Panc1 (cell line): ENCODE data around the gene SPATS2L. TPM values are rescaled to one million over a fixed set of nuclear protein-coding genes. Genes with fewer than 3 reads are reported as not detected.

Source experiments
- ATAC-seq: fragments of 200-7000 bp; cut with Tn5 transposase; 2 replicates; pipeline ENCODE4 v1.9.1; 2020; ENCODE audit warnings: mild to moderate bottlenecking, moderate library complexity
- BruUV-seq: library from RNA; stranded (reverse); fragments of 400-500 nt; replicated peaks from 2 replicates; lab custom pipeline; 2021; lab: Mats Ljungman, UMichigan
- CTCF ChIA-PET: fragments of 300-600 bp; sonication (Branson Sonifier 250); formaldehyde crosslinking; loops from one replicate; lab custom pipeline; 2022; ENCODE audit warnings: antibody characterized with exemption; lab: Charles Lee
- POLR2A ChIA-PET: fragments of 300-600 bp; sonication (Branson Sonifier 250); formaldehyde crosslinking; loops from one replicate; lab custom pipeline; 2022; ENCODE audit warnings: antibody characterized with exemption; lab: Charles Lee
- DNase-seq: peaks from one replicate; pipeline ENCODE4 v3.0.0-alpha.2; 2010; ENCODE audit warnings: low read depth, low spot score
- H3K27ac ChIP-seq: 2 replicates; pipeline ENCODE4 v1.5.1; 2011; ENCODE audit warnings: mild to moderate bottlenecking, low read length, inconsistent platforms
- H3K27me3 ChIP-seq: fragments of 200-500 bp; sonication (Bioruptor generic); 2 replicates; pipeline ENCODE4 v1.6.0; 2014; ENCODE audit warnings: low read length, inconsistent platforms; ENCODE audit not compliant: control insufficient read depth, insufficient read depth
- H3K36me3 ChIP-seq: fragments of 200-500 bp; sonication (Bioruptor generic); 2 replicates; pipeline ENCODE4 v1.5.1; 2014; ENCODE audit warnings: inconsistent platforms, mild to moderate bottlenecking, low read length, moderate library complexity; ENCODE audit not compliant: control insufficient read depth, insufficient read depth
- H3K4me1 ChIP-seq: 2 replicates; pipeline ENCODE4 v1.5.1; 2011; ENCODE audit warnings: inconsistent platforms, mild to moderate bottlenecking, low read length, moderate library complexity; ENCODE audit not compliant: control insufficient read depth, insufficient read depth
- H3K4me3 ChIP-seq, 2 experiments: 2 replicates each; pipeline ENCODE4 v1.5.1; 2011 to 2012; ENCODE audit warnings: low read depth in 2 of 2, low read length in 2 of 2, mild to moderate bottlenecking in 2 of 2, inconsistent platforms in 1 of 2, moderate library complexity in 1 of 2
- H3K9me3 ChIP-seq: fragments of 200-500 bp; sonication (Bioruptor generic); 2 replicates; pipeline ENCODE4 v1.5.1; 2014; ENCODE audit warnings: low read depth, mild to moderate bottlenecking, inconsistent platforms, low read length, moderate library complexity; ENCODE audit not compliant: control insufficient read depth, insufficient read depth
- POLR2AphosphoS5 ChIP-seq: IDR thresholded peaks from 2 replicates; pipeline ENCODE4 v1.6.1; 2012; ENCODE audit warnings: mild to moderate bottlenecking, low read depth, low read length, moderate library complexity
- SIN3A ChIP-seq: IDR thresholded peaks from 2 replicates; pipeline ENCODE4 v1.6.1; 2012; ENCODE audit warnings: low read depth, mild to moderate bottlenecking, low read length, moderate library complexity, borderline replicate concordance; ENCODE audit not compliant: insufficient read depth
- TCF7L2 ChIP-seq: IDR thresholded peaks from 2 replicates; pipeline ENCODE4 v1.6.1; 2011; ENCODE audit warnings: mild to moderate bottlenecking, low read depth, low read length, inconsistent platforms
- in situ Hi-C: cut with HindIII; loops from 2 replicates; pipeline ENCODE4 v1.10.0; 2016; ENCODE audit warnings: low sequenced_read_pairs, low pct_unique_long_range_greater_than_20kb
- intact Hi-C: fragments of 100-400 bp; cut with micrococcal nuclease; formaldehyde crosslinking; loops from one replicate; pipeline ENCODE4 v1.10.0; 2022; ENCODE audit not compliant: unreplicated experiment
- total RNA-seq: library from RNA; stranded (reverse); gene quantifications from one replicate; pipeline ENCODE4 v1.2.1, GENCODE V29; 2021; ENCODE audit not compliant: unreplicated experiment
- TF ChIP-seq, protein P1 (sequence below): fragments of 450-650 bp; IDR thresholded peaks from 2 replicates; pipeline ENCODE4 v1.5.1; 2017; ENCODE audit warnings: mild to moderate bottlenecking
- TF ChIP-seq, protein P2 (sequence below), 2 experiments: IDR thresholded peaks; 2 replicates each; pipeline ENCODE4 v1.6.1; 2011 to 2012; ENCODE audit warnings: low read depth in 2 of 2, control low read depth in 1 of 2, low read length in 1 of 2, mild to moderate bottlenecking in 1 of 2, moderate library complexity in 1 of 2; ENCODE audit not compliant: insufficient read depth in 1 of 2

SPATS2L gene
- total RNA-seq, 1 experiment from 2014 or later: 282 TPM

DNA sequence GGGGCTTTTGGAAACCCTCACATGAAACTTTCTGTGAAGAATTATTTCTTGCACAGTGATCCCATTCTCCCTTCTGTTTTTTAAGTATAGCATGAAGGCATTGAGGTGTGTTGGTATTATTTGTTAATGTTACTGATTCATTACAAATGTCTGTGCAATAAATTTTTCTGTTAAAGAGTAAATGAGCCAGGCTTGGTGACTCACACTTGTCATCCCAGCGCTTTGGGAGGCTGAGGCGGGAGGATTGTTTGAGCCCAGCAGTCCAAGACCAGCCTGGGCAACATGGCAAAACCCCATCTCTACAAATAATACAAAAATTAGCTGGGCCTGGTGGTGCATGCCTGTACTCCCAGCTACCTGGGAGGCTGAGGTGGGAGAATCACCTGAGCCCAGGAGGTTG, 115.6 kb downstream of the SPATS2L start:
- TF ChIP-seq TCF7L2 (no peak), POLR2AphosphoS5 (no peak), SIN3A (no peak)
- TF ChIP-seq, protein P1, sequence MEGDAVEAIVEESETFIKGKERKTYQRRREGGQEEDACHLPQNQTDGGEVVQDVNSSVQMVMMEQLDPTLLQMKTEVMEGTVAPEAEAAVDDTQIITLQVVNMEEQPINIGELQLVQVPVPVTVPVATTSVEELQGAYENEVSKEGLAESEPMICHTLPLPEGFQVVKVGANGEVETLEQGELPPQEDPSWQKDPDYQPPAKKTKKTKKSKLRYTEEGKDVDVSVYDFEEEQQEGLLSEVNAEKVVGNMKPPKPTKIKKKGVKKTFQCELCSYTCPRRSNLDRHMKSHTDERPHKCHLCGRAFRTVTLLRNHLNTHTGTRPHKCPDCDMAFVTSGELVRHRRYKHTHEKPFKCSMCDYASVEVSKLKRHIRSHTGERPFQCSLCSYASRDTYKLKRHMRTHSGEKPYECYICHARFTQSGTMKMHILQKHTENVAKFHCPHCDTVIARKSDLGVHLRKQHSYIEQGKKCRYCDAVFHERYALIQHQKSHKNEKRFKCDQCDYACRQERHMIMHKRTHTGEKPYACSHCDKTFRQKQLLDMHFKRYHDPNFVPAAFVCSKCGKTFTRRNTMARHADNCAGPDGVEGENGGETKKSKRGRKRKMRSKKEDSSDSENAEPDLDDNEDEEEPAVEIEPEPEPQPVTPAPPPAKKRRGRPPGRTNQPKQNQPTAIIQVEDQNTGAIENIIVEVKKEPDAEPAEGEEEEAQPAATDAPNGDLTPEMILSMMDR: no peak
- TF ChIP-seq, protein P2, sequence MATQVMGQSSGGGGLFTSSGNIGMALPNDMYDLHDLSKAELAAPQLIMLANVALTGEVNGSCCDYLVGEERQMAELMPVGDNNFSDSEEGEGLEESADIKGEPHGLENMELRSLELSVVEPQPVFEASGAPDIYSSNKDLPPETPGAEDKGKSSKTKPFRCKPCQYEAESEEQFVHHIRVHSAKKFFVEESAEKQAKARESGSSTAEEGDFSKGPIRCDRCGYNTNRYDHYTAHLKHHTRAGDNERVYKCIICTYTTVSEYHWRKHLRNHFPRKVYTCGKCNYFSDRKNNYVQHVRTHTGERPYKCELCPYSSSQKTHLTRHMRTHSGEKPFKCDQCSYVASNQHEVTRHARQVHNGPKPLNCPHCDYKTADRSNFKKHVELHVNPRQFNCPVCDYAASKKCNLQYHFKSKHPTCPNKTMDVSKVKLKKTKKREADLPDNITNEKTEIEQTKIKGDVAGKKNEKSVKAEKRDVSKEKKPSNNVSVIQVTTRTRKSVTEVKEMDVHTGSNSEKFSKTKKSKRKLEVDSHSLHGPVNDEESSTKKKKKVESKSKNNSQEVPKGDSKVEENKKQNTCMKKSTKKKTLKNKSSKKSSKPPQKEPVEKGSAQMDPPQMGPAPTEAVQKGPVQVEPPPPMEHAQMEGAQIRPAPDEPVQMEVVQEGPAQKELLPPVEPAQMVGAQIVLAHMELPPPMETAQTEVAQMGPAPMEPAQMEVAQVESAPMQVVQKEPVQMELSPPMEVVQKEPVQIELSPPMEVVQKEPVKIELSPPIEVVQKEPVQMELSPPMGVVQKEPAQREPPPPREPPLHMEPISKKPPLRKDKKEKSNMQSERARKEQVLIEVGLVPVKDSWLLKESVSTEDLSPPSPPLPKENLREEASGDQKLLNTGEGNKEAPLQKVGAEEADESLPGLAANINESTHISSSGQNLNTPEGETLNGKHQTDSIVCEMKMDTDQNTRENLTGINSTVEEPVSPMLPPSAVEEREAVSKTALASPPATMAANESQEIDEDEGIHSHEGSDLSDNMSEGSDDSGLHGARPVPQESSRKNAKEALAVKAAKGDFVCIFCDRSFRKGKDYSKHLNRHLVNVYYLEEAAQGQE (IDR thresholded peaks at IDR 0.05; ENCODE audit: insufficient read depth in 1 of 2, low read depth in 2 of 2, low read length in 1 of 2): no peak
- in situ Hi-C loops (no loop called here), intact Hi-C loops (no loop called here)
- no peaks in the 10 kb centered on the region for H3K9me3 ChIP-seq
- peaks cover 57% of the 10 kb centered on the region for H3K36me3 ChIP-seq
- H3K27ac ChIP-seq: peak overlapping the region; percentile 37; the same call in 1 of the 2 replicates
- ChIA-PET POLR2A (no interaction called here), CTCF (interaction anchor here (0.7 kb wide), 1 partner anchor 87 kb away, joined by 5 read pairs; no protein-coding TSS in a partner anchor)
- peaks cover 27% of the 10 kb centered on the region for H3K4me1 ChIP-seq
- no TSS peak for BruUV-seq
- H3K4me3 ChIP-seq: no peak overlapping the region
- no peaks in the 10 kb centered on the region for H3K27me3 ChIP-seq
- ATAC-seq: no peak
- DNase-seq: no peak

DNA sequence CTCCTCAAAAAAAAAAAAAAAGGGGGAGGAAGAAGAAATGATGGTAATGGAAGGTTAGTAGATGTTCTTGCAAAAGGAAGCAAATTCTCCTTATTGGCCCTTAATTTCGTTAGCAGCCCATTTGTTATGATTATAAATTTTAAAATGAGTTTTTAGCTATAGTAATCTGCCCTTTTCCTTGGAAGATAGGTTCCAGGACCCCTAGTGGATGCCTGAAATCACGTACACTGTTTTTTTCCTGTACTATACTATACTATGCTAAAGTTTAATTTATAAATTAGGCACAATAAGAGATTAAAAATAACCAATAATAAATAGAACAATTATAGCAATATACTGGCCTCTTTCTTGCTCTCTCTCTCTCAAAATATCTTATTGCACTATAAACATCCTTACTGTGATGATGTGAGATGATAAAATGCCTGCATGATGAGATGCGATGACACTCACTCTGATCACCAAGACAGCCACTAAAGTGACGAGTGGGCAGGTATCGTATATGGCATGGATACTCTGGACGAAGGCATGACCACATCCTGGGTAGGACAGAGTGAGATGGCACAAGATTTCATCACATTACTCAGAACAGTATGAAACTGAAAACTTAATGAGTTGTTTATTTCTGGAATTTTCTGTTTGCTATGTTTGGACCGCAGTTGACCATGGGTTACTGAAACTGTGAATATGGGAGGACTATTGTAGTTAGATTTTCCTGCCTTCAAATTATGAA, 116.2 kb downstream of the SPATS2L start:
- ATAC-seq (no peak), DNase-seq (no peak)
- H3K4me3 ChIP-seq: no peak overlapping the region
- CTCF ChIA-PET: interaction anchor here (0.7 kb wide), 1 partner anchor 87 kb away, joined by 5 read pairs; no protein-coding TSS in a partner anchor
- intact Hi-C loops: no loop called here
- no peak for TF ChIP-seq SIN3A
- TF ChIP-seq, protein P1: peak; percentile 23; the same call in 1 of the 2 replicates
- no peak for TF ChIP-seq TCF7L2
- no peak for TF ChIP-seq POLR2AphosphoS5
- TF ChIP-seq, protein P2 (IDR thresholded peaks at IDR 0.05; ENCODE audit: insufficient read depth in 1 of 2, low read depth in 2 of 2, low read length in 1 of 2): no peak
- in situ Hi-C loops: no loop called here
- peak overlapping the region; percentile 74 for H3K27ac ChIP-seq
- peaks cover 52% of the 10 kb centered on the region for H3K36me3 ChIP-seq
- H3K9me3 ChIP-seq: no peaks in the 10 kb centered on the region
- no TSS peak for BruUV-seq
- H3K27me3 ChIP-seq: no peaks in the 10 kb centered on the region
- POLR2A ChIA-PET: no interaction called here
- H3K4me1 ChIP-seq: peaks cover 27% of the 10 kb centered on the region
